Brain microvascular endothelial cell (primary cell): ENCODE data around the gene INKA2.
A peak's percentile ranks its signal among the peaks of the same experiment; 100 is the strongest.

ENCODE experiments used
- DNase-seq: peaks from one replicate; pipeline ENCODE4 v3.0.0-alpha.2; 2020
- H3K27ac ChIP-seq: fragments of 250-450 bp; sonication (Bioruptor Pico); 2 replicates; pipeline ENCODE4 v1.5.1; 2020; ENCODE audit warnings: mild to moderate bottlenecking, moderate library complexity
- H3K27me3 ChIP-seq: fragments of 250-450 bp; sonication (Bioruptor Pico); replicated peaks from 2 replicates; pipeline ENCODE4 v1.5.1; 2020; ENCODE audit warnings: mild to moderate bottlenecking
- H3K36me3 ChIP-seq: fragments of 250-450 bp; sonication (Bioruptor Pico); replicated peaks from 2 replicates; pipeline ENCODE4 v1.5.1; 2020; ENCODE audit warnings: mild to moderate bottlenecking
- H3K4me3 ChIP-seq: 2 replicates; pipeline ENCODE4 v1.5.1; 2011; ENCODE audit warnings: low read depth, mild to moderate bottlenecking, control low read depth, low read length, moderate library complexity
- in situ Hi-C: cut with HindIII; loops from 2 replicates; pipeline ENCODE4 v1.10.0; 2017; ENCODE audit warnings: low sequenced_read_pairs, low pct_ligation_motif_present
- TF ChIP-seq, protein P1 (sequence below): IDR thresholded peaks from 2 replicates; pipeline ENCODE4 v1.5.1; 2011; ENCODE audit warnings: low read depth, mild to moderate bottlenecking, moderate library complexity, low read length, control low read depth, inconsistent platforms; ENCODE audit errors: missing control alignments

The INKA2 gene

DNA sequence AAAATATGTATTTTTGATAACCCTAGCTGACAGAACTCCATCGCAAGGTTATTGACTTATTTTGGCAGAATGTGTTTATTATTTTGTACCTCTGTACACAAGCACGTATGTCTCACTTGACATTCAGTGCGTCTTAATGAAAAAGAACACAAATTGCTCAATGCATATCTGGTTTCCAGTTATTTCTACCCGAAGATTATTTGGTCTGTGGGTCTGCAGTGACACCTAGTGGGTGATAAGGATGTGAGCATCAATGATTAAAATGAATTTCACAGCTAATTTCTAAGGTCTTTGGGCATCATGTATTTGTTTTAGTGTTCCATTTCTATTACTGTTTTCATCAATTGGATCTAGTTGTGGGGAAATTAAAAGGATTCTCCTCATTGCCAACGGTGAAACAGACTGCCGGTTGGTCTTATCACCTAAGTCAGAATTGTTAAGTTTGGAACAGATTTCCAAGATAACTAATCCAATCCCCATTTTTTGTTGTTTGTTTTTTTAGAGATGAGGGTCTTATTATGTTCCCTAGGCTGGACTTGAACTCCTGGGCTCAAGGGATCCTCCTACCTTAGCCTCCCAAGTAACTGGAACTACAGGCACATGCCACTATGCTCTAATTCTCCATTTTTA lies 30.4 kb upstream of the INKA2 start:
- peaks cover 12% of the 10 kb centered on the region for H3K36me3 ChIP-seq
- no peak overlapping the region for H3K27ac ChIP-seq
- in situ Hi-C loops, result no loop called here
- no peak overlapping the region for H3K4me3 ChIP-seq
- peak; percentile 50 for DNase-seq
- H3K27me3 ChIP-seq, result no peaks in the 10 kb centered on the region
- TF ChIP-seq, protein P1, sequence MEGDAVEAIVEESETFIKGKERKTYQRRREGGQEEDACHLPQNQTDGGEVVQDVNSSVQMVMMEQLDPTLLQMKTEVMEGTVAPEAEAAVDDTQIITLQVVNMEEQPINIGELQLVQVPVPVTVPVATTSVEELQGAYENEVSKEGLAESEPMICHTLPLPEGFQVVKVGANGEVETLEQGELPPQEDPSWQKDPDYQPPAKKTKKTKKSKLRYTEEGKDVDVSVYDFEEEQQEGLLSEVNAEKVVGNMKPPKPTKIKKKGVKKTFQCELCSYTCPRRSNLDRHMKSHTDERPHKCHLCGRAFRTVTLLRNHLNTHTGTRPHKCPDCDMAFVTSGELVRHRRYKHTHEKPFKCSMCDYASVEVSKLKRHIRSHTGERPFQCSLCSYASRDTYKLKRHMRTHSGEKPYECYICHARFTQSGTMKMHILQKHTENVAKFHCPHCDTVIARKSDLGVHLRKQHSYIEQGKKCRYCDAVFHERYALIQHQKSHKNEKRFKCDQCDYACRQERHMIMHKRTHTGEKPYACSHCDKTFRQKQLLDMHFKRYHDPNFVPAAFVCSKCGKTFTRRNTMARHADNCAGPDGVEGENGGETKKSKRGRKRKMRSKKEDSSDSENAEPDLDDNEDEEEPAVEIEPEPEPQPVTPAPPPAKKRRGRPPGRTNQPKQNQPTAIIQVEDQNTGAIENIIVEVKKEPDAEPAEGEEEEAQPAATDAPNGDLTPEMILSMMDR, result peak; percentile 69

DNA sequence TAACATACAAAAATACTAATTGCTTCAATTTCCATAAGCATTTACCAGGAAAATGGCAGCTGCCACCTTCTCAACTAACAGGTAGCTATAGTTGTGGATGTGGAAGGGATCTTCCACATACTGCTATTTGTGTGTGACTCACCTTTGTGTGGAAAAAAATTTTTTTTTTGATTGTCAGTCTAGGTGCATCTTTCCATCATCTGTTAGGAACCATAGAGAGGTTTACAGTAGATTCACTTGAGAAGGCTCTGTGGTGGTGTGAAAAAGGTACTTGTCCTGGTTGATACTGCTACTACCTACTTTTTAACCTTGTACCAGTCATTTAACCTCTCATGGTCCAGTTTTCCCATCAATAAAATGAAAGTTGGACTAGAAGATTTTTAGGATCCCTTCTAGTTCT lies 29.4 kb upstream of the INKA2 start:
- in situ Hi-C loops, result no loop called here
- Histone ChIP-seq H3K4me3 (no peak overlapping the region), H3K36me3 (peaks cover 13% of the 10 kb centered on the region), H3K27ac (no peak overlapping the region), H3K27me3 (no peaks in the 10 kb centered on the region)
- no peak for DNase-seq
- TF ChIP-seq, protein P1, result no peak

DNA sequence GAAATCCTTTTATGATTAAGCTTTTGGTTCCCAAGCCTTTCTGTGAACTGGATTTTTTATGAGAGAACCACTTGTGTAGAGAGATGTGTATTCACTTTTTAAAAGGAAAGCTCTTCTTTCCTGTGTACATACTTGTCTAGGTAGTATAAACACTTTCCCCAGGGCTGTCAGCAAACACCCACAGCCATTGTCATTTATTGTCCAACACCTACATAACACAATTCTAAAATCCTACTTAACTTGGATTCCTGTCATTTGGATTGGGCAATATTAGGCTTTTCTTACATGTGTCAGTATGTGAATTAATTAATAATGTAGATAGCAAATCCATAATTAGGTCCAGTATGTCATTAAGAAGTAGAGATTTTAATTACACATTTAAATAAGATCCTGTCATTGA lies 28.8 kb upstream of the INKA2 start:
- no peak for DNase-seq
- TF ChIP-seq, protein P1, result no peak
- no peak overlapping the region for H3K27ac ChIP-seq
- in situ Hi-C loops, result no loop called here
- H3K36me3 ChIP-seq, result peaks cover 15% of the 10 kb centered on the region
- no peaks in the 10 kb centered on the region for H3K27me3 ChIP-seq
- no peak overlapping the region for H3K4me3 ChIP-seq

DNA sequence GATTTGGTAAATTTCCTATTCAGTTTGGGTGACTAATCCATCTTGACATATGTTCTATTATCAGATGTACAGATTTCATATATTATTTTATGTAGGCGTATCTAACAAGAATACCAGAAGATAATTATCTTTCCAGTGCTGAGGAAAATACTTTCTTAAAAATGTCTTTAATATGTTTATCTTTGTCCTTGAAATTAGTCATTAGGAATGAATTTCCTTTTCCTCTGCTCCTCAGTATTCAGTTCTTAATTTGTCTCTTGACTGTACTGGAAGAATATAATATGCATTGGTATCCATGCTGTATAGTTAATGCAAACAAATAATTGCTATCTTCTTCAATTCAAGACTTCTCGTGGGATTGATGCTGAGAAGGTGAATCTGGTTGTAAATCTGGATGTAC lies 23.1 kb upstream of the INKA2 start:
- no peaks in the 10 kb centered on the region for H3K27me3 ChIP-seq
- TF ChIP-seq, protein P1, result no peak
- no peak overlapping the region for H3K4me3 ChIP-seq
- in situ Hi-C loops, result no loop called here
- H3K36me3 ChIP-seq, result peaks cover 23% of the 10 kb centered on the region
- no peak overlapping the region for H3K27ac ChIP-seq
- no peak for DNase-seq

DNA sequence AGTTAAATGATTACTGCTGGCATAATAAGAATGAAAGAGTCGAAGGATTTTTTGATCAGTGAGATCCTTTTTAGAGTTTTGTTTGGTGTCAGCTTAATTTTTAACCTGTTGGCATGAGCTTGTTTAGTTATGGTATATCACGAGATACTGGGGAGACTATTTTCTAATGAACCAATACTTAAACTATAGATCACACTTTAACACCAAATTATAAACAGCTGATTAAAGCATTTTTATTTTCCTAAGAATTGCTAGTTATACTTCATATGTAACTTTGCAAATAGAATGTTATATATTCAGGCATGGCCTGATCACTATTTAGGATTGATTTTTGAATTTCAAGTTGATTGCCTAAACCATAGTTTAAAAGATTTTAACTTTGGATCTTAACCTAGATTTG lies 22.5 kb upstream of the INKA2 start:
- in situ Hi-C loops, result no loop called here
- DNase-seq, result no peak
- Histone ChIP-seq H3K4me3 (no peak overlapping the region), H3K27ac (no peak overlapping the region), H3K27me3 (no peaks in the 10 kb centered on the region), H3K36me3 (peaks cover 22% of the 10 kb centered on the region)
- TF ChIP-seq, protein P1, result no peak

DNA sequence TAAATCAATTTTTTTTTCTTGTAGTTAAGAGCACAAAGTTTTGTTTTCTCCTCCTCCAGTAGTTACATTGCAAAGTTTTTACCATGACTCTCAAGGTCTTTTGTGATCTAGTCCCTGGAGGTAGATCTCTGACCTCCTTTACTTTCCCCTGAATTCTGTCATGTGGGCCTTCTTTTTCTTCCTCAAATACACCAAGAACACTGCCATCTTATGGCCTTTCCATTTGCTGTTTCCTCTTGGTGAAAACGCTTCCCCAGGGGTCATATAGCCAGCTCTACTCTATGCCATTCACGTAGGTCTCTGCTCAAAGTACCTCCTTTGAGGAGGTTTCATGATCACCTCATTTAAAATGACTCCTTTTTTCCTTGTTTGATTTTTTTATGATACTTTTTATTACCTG lies 19.2 kb upstream of the INKA2 start:
- in situ Hi-C loops, result no loop called here
- peaks cover 11% of the 10 kb centered on the region for H3K36me3 ChIP-seq
- no peak overlapping the region for H3K4me3 ChIP-seq
- no peak for DNase-seq
- no peak overlapping the region for H3K27ac ChIP-seq
- TF ChIP-seq, protein P1, result peak; percentile 33
- no peaks in the 10 kb centered on the region for H3K27me3 ChIP-seq
